HCT116 (cell line): Measurements from ENCODE around the gene GDAP1L1. TPM values are rescaled to one million over a fixed set of nuclear protein-coding genes. Genes with fewer than 3 reads are reported as not detected.

Experiments used
- ATAC-seq: fragments of 200-7000 bp; cut with Tn5 transposase; 2 replicates; pipeline ENCODE4 v1.9.1; 2020; ENCODE audit warnings: mild to moderate bottlenecking, moderate library complexity
- BruUV-seq: library from RNA; stranded (reverse); fragments of 400-500 nt; replicated peaks from 2 replicates; lab custom pipeline; 2021; lab: Mats Ljungman, UMichigan
- CTCF ChIA-PET: fragments of 300-600 bp; sonication (Branson Sonifier 250); formaldehyde crosslinking; loops from one replicate; lab custom pipeline; 2021; ENCODE audit warnings: antibody characterized with exemption; lab: Charles Lee
- POLR2A ChIA-PET: fragments of 300-600, 350-600 bp; sonication (Branson Sonifier 250); formaldehyde crosslinking; loops from one replicate; lab custom pipeline; 2021; ENCODE audit warnings: antibody characterized with exemption; lab: Charles Lee
- RAD21 ChIA-PET, 2 experiments: fragments of 300-600 bp; sonication (Branson Sonifier 250); formaldehyde crosslinking; loops; one replicate each; lab custom pipeline; 2023; ENCODE audit warnings: low total read pairs in 2 of 2; ENCODE audit not compliant: uncharacterized antibody in 2 of 2, unreplicated experiment in 2 of 2, low non-redundant PET in 1 of 2; lab: Charles Lee
- DNase-seq: peaks from one replicate; pipeline ENCODE4 v3.0.0-alpha.2; 2010; ENCODE audit warnings: low read depth, low spot score
- H2AFZ ChIP-seq: fragments of 200-600 bp; shearing (Covaris generic), sonication (generic); 2 replicates; pipeline ENCODE4 v1.6.1; 2017; ENCODE audit warnings: low read depth, mixed run types, mixed read lengths, antibody characterized with exemption, low read length; ENCODE audit not compliant: poor library complexity, severe bottlenecking
- H3K27ac ChIP-seq: 2 replicates; pipeline ENCODE4 v1.5.1; 2012; ENCODE audit warnings: low read depth, low read length
- H3K27me3 ChIP-seq: fragments of 200-600 bp; sonication (generic); 2 replicates; pipeline ENCODE4 v1.6.1; 2016; ENCODE audit warnings: mixed run types, low read length, mixed read lengths; ENCODE audit not compliant: insufficient read depth
- H3K36me3 ChIP-seq, 2 experiments: fragments of 200-500 bp in 1 of 2; fragments of 200-600 bp in 1 of 2; sonication (Bioruptor generic) in 1 of 2; sonication (generic) in 1 of 2; 2 replicates each; pipeline versions ENCODE4 v1.5.1 to v1.6.1; 2014 to 2016; ENCODE audit warnings: low read length in 2 of 2, inconsistent platforms in 1 of 2, mixed read lengths in 1 of 2, mixed run types in 1 of 2; ENCODE audit not compliant: insufficient read depth in 2 of 2, control insufficient read depth in 1 of 2
- H3K4me1 ChIP-seq, 2 experiments: fragments of 200-600 bp in 1 of 2; sonication (generic) in 1 of 2; 2 replicates each; pipeline versions ENCODE4 v1.5.1 to v1.6.1; 2012 to 2017; ENCODE audit warnings: low read length in 2 of 2, inconsistent platforms in 1 of 2, mild to moderate bottlenecking in 1 of 2, mixed read lengths in 1 of 2, mixed run types in 1 of 2, moderate library complexity in 1 of 2; ENCODE audit not compliant: insufficient read depth in 2 of 2, control insufficient read depth in 1 of 2
- H3K4me2 ChIP-seq: fragments of 200-600 bp; sonication (generic); 2 replicates; pipeline ENCODE4 v1.6.1; 2017; ENCODE audit warnings: mixed run types, low read length, mixed read lengths
- H3K4me3 ChIP-seq, 2 experiments: fragments of 200-600 bp in 1 of 2; sonication (generic) in 1 of 2; replicated peaks in 1 of 2; 2 replicates each; pipeline ENCODE4 v1.5.1; 2011 to 2016; ENCODE audit warnings: low read length in 2 of 2, control low read depth in 1 of 2, low read depth in 1 of 2, mild to moderate bottlenecking in 1 of 2, mixed read lengths in 1 of 2, mixed run types in 1 of 2
- H3K79me2 ChIP-seq: fragments of 200-600 bp; sonication (generic); 2 replicates; pipeline ENCODE4 v1.6.1; 2017; ENCODE audit warnings: mild to moderate bottlenecking, mixed run types, low read length, moderate library complexity, mixed read lengths; ENCODE audit not compliant: insufficient read depth
- H3K9ac ChIP-seq: fragments of 200-600 bp; sonication (generic); 2 replicates; pipeline ENCODE4 v1.6.1; 2016; ENCODE audit warnings: low read length, mixed read lengths
- H3K9me2 ChIP-seq: fragments of 200-600 bp; sonication (generic), shearing (Covaris generic); 2 replicates; pipeline ENCODE4 v1.6.1; 2017; ENCODE audit warnings: mixed run types, mild to moderate bottlenecking, moderate library complexity; ENCODE audit not compliant: insufficient read depth
- H3K9me3 ChIP-seq, 2 experiments: fragments of 200-500 bp in 1 of 2; fragments of 200-600 bp in 1 of 2; sonication (Bioruptor generic) in 1 of 2; sonication (generic) in 1 of 2; 2 replicates each; pipeline ENCODE4 v1.6.1; 2014 to 2017; ENCODE audit warnings: low read length in 2 of 2, mixed read lengths in 2 of 2, inconsistent platforms in 1 of 2, low read depth in 1 of 2, mild to moderate bottlenecking in 1 of 2, mixed run types in 1 of 2, moderate library complexity in 1 of 2; ENCODE audit not compliant: control insufficient read depth in 1 of 2, insufficient read depth in 1 of 2
- H4K20me1 ChIP-seq: fragments of 200-600 bp; sonication (generic), shearing (Covaris generic); 2 replicates; pipeline ENCODE4 v1.6.1; 2017; ENCODE audit warnings: mixed run types, mild to moderate bottlenecking, moderate library complexity; ENCODE audit not compliant: insufficient read depth
- ATF3 ChIP-seq: IDR thresholded peaks from 2 replicates; pipeline ENCODE4 v1.6.1; 2012
- CBX3 ChIP-seq: IDR thresholded peaks from 2 replicates; pipeline ENCODE4 v1.6.1; 2012; ENCODE audit warnings: low read depth
- CEBPB ChIP-seq: IDR thresholded peaks from 2 replicates; pipeline ENCODE4 v1.6.1; 2012; ENCODE audit warnings: low read depth
- CTCF ChIP-seq, 3 experiments: fragments of 200-600 bp in 1 of 3; sonication (generic) in 1 of 3; IDR thresholded peaks in 2 of 3; conservative IDR thresholded peaks in 1 of 3; 2 replicates each; pipeline ENCODE4 v1.5.1; 2012 to 2017; ENCODE audit warnings: low read depth in 2 of 3, low read length in 2 of 3, antibody characterized with exemption in 1 of 3, borderline replicate concordance in 1 of 3, control low read depth in 1 of 3, mild to moderate bottlenecking in 1 of 3, mixed read lengths in 1 of 3, mixed run types in 1 of 3, moderate library complexity in 1 of 3; ENCODE audit not compliant: insufficient read depth in 1 of 3
- EGR1 ChIP-seq: IDR thresholded peaks from 2 replicates; pipeline ENCODE4 v1.6.1; 2012; ENCODE audit warnings: low read depth
- ELF1 ChIP-seq: IDR thresholded peaks from 2 replicates; pipeline ENCODE4 v1.6.1; 2012; ENCODE audit warnings: low read depth, borderline replicate concordance
- EZH2 ChIP-seq: fragments of 200-600 bp; sonication (generic); IDR thresholded peaks from 2 replicates; pipeline ENCODE4 v1.6.1; 2017; ENCODE audit warnings: antibody characterized with exemption, mixed run types
- EZH2phosphoT487 ChIP-seq: fragments of 200-600 bp; IDR thresholded peaks from 2 replicates; pipeline ENCODE4 v1.6.1; 2018; ENCODE audit warnings: antibody characterized with exemption, borderline replicate concordance
- FOSL1 ChIP-seq: IDR thresholded peaks from 2 replicates; pipeline ENCODE4 v1.6.1; 2012; ENCODE audit warnings: low read depth
- JUND ChIP-seq: IDR thresholded peaks from 2 replicates; pipeline ENCODE4 v1.6.1; 2012
- MAX ChIP-seq: IDR thresholded peaks from 2 replicates; pipeline ENCODE4 v1.6.1; 2012
- POLR2A ChIP-seq: IDR thresholded peaks from 2 replicates; pipeline ENCODE4 v1.7.0; 2011; ENCODE audit warnings: borderline replicate concordance; ENCODE audit not compliant: insufficient read depth, insufficient read length; ENCODE audit errors: extremely low read depth
- POLR2AphosphoS5 ChIP-seq: IDR thresholded peaks from 2 replicates; pipeline ENCODE4 v1.6.1; 2011; ENCODE audit warnings: mild to moderate bottlenecking, low read depth, low read length, moderate library complexity
- RAD21 ChIP-seq: IDR thresholded peaks from 2 replicates; pipeline ENCODE4 v1.6.1; 2012; ENCODE audit warnings: low read depth, mild to moderate bottlenecking
- REST ChIP-seq: IDR thresholded peaks from 2 replicates; pipeline ENCODE4 v1.6.1; 2012; ENCODE audit warnings: low read depth
- SIN3A ChIP-seq: IDR thresholded peaks from 2 replicates; pipeline ENCODE4 v1.6.1; 2012; ENCODE audit warnings: low read depth
- SP1 ChIP-seq: IDR thresholded peaks from 2 replicates; pipeline ENCODE4 v1.6.1; 2012; ENCODE audit warnings: low read depth
- TCF7L2 ChIP-seq: IDR thresholded peaks from 2 replicates; pipeline ENCODE4 v1.7.0; 2011; ENCODE audit warnings: borderline replicate concordance, inconsistent platforms; ENCODE audit not compliant: insufficient read depth, insufficient read length; ENCODE audit errors: extremely low read depth
- ZFX ChIP-seq: fragments of 450-650 bp; IDR thresholded peaks from 2 replicates; pipeline ENCODE4 v1.6.1; 2017
- ZNF274 ChIP-seq: fragments of 200-500 bp; sonication (Bioruptor generic); IDR thresholded peaks from 2 replicates; pipeline ENCODE4 v1.6.1; 2014; ENCODE audit warnings: mild to moderate bottlenecking, low read depth, low read length, inconsistent platforms
- intact Hi-C: fragments of 100-400 bp; cut with micrococcal nuclease; formaldehyde crosslinking; loops from 2 replicates; pipeline ENCODE4 v1.10.0; 2022
- total RNA-seq: library from RNA; stranded (reverse); gene quantifications from one replicate; pipeline ENCODE4 v1.2.1, GENCODE V29; 2021; ENCODE audit not compliant: unreplicated experiment

GDAP1L1 gene
- total RNA-seq, 1 experiment from 2014 or later, result not detected

- Histone ChIP-seq H4K20me1 (no peaks in the 10 kb centered on the region), H3K4me1 (no peaks in the 10 kb centered on the region), H3K9me2 (no peaks in the 10 kb centered on the region), H2AFZ (no peak overlapping the region), H3K79me2 (no peaks in the 10 kb centered on the region), H3K4me3 (no peak overlapping the region)
- no peak for ATAC-seq
- no peak for DNase-seq
- ChIA-PET POLR2A (no interaction called here), RAD21 (no interaction called here)
- no peak for TF ChIP-seq JUND
- TF ChIP-seq ZNF274, result no peak
- no peak for TF ChIP-seq SP1
- TF ChIP-seq POLR2A, result no peak
- TF ChIP-seq POLR2AphosphoS5, result no peak
- TF ChIP-seq TCF7L2, result no peak
- no peak for TF ChIP-seq EZH2
- TF ChIP-seq EGR1, result no peak
- no peak for TF ChIP-seq RAD21
- TF ChIP-seq CTCF (IDR thresholded peaks at IDR 0.05 in 2 of 3, conservative IDR thresholded peaks at IDR 0.05 in 1 of 3; ENCODE audit: borderline replicate concordance in 1 of 3, insufficient read depth in 1 of 3, low read depth in 2 of 3, low read length in 2 of 3), result no peak
- no peak for TF ChIP-seq ZFX
- TF ChIP-seq FOSL1, result no peak
- no peak for TF ChIP-seq REST
- no peak for TF ChIP-seq EZH2phosphoT487
- TF ChIP-seq ELF1, result no peak
- no peak for TF ChIP-seq SIN3A
- no peak for TF ChIP-seq MAX
- TF ChIP-seq CEBPB, result no peak
- no peak for TF ChIP-seq CBX3
- no peak for TF ChIP-seq ATF3
- TF ChIP-seq, all 23 proteins: peak for 0
- Histone ChIP-seq H3K27me3 (peaks cover 6% of the 10 kb centered on the region; the same call in 1 of the 2 replicates), H3K36me3 (no peaks in the 10 kb centered on the region), H3K9me3 (no peaks in the 10 kb centered on the region), H3K27ac (no peak overlapping the region), H3K4me2 (no peak overlapping the region), H3K9ac (no peak overlapping the region)
- BruUV-seq, result no TSS peak
- intact Hi-C loops, result no loop called here
- CTCF ChIA-PET, result no interaction called here
These were observed 11.2 kb downstream of the GDAP1L1 start for GRCh38 chr20:44258226-44258890.
